Hepatocyte (in vitro differentiated cells): ENCODE data around the gene PLEKHA6. TPM values are rescaled to one million over a fixed set of nuclear protein-coding genes. Genes with fewer than 3 reads are reported as not detected.
A peak's percentile ranks its signal among the peaks of the same experiment; 100 is the strongest.

ENCODE experiments used
- DNase-seq: peaks from one replicate; pipeline ENCODE4 v3.0.0-alpha.2; 2016; ENCODE audit warnings: low spot score
- H2AFZ ChIP-seq: fragments of 200-600 bp; sonication (generic); 2 replicates; pipeline ENCODE4 v1.6.0; 2016; ENCODE audit warnings: antibody characterized with exemption, mild to moderate bottlenecking
- H3K27ac ChIP-seq: fragments of 200-600 bp; sonication (generic); 2 replicates; pipeline ENCODE4 v1.5.1; 2016; ENCODE audit warnings: mild to moderate bottlenecking
- H3K27me3 ChIP-seq: fragments of 200-600 bp; sonication (generic); 2 replicates; pipeline ENCODE4 v1.6.1; 2016
- H3K36me3 ChIP-seq: fragments of 200-600 bp; sonication (generic); replicated peaks from 2 replicates; pipeline ENCODE4 v1.5.1; 2016; ENCODE audit warnings: low read depth; ENCODE audit not compliant: insufficient read depth
- H3K4me1 ChIP-seq: fragments of 200-600 bp; sonication (generic); 2 replicates; pipeline ENCODE4 v1.5.1; 2016; ENCODE audit warnings: mild to moderate bottlenecking, moderate library complexity; ENCODE audit not compliant: insufficient read depth
- H3K4me2 ChIP-seq: fragments of 200-600 bp; sonication (generic); 2 replicates; pipeline ENCODE4 v1.6.0; 2016
- H3K4me3 ChIP-seq: fragments of 200-600 bp; sonication (generic); 2 replicates; pipeline ENCODE4 v1.5.1; 2016; ENCODE audit warnings: mild to moderate bottlenecking
- H3K79me2 ChIP-seq: fragments of 200-600 bp; sonication (generic); 2 replicates; pipeline ENCODE4 v1.6.0; 2017; ENCODE audit warnings: mild to moderate bottlenecking
- H3K9me2 ChIP-seq: fragments of 200-600 bp; sonication (generic); replicated peaks from 2 replicates; pipeline ENCODE4 v1.6.0; 2017; ENCODE audit warnings: mild to moderate bottlenecking; ENCODE audit not compliant: insufficient read depth
- H3K9me3 ChIP-seq: fragments of 200-600 bp; sonication (generic); 2 replicates; pipeline ENCODE4 v1.5.1; 2016; ENCODE audit warnings: low read depth, mild to moderate bottlenecking
- H4K20me1 ChIP-seq: fragments of 200-600 bp; sonication (generic); 2 replicates; pipeline ENCODE4 v1.6.0; 2016; ENCODE audit warnings: mild to moderate bottlenecking; ENCODE audit not compliant: insufficient read depth, poor library complexity, severe bottlenecking
- EZH2 ChIP-seq: fragments of 200-600 bp; sonication (generic); IDR thresholded peaks from 2 replicates; pipeline ENCODE4 v1.6.1; 2016; ENCODE audit warnings: antibody characterized with exemption, mild to moderate bottlenecking, borderline replicate concordance
- EZH2phosphoT487 ChIP-seq: fragments of 200-600 bp; sonication (generic); IDR thresholded peaks from one replicate; pipeline ENCODE4 v1.6.1; 2018; ENCODE audit warnings: antibody characterized with exemption, mild to moderate bottlenecking, low read depth, moderate library complexity; ENCODE audit not compliant: unreplicated experiment, severe bottlenecking
- WGBS: methylation state at CpG from one replicate; pipeline ENCODE4 v1.1.6; 2016; ENCODE audit warnings: low lambda C conversion rate; ENCODE audit errors: missing lambda C conversion rate; 5-methylcytosine and 5-hydroxymethylcytosine counted together
- polyA plus RNA-seq: library from polyadenylated mRNA; unstranded; fragments of >200 nt; fragmentation: Nextera tagmentation; extraction: Ambion mirVana; gene quantifications from 2 replicates; pipeline ENCODE4 v1.2.1, GENCODE V29; 2016
- total RNA-seq: library from RNA; depleted of rRNA; stranded (reverse); fragments of >200 nt; gene quantifications from 2 replicates; pipeline ENCODE4 v1.2.3, GENCODE V29; 2014
- TF ChIP-seq, protein P1 (sequence below): fragments of 200-600 bp; sonication (generic); IDR thresholded peaks from 2 replicates; pipeline ENCODE4 v1.5.1; 2016; ENCODE audit warnings: antibody characterized with exemption, mild to moderate bottlenecking; ENCODE audit not compliant: poor library complexity

Gene PLEKHA6
- total and polyA plus RNA-seq, 2 experiments from 2014 or later = 14.3 to 31.5 TPM

DNA sequence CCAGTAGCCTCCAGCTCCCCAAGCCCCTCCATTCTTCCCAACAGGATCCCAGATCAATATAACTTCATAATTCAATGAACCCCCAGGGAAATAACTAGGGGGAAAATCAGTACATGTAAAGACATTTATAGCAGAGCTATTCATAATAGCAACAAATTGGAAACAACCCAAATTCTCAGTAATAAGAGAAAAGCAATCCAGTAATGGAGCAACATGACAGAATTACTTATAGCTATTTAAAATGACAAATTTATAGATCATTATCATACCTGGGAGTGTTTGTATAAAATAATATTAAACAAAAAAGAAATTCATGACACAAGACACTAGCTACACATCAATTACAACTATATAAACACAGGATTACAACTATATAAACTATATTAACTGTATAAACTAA is 20.2 kb downstream of the PLEKHA6 start:
- Histone ChIP-seq H3K27ac (no peak overlapping the region), H3K79me2 (peaks cover 67% of the 10 kb centered on the region), H3K27me3 (no peaks in the 10 kb centered on the region), H2AFZ (no peak overlapping the region), H3K36me3 (no peaks in the 10 kb centered on the region), H3K4me3 (no peak overlapping the region), H4K20me1 (no peaks in the 10 kb centered on the region), H3K4me2 (peak overlapping the region; percentile 22), H3K4me1 (peaks cover 40% of the 10 kb centered on the region), H3K9me3 (no peaks in the 10 kb centered on the region), H3K9me2 (no peaks in the 10 kb centered on the region)
- TF ChIP-seq EZH2phosphoT487 = no peak
- TF ChIP-seq, protein P1, sequence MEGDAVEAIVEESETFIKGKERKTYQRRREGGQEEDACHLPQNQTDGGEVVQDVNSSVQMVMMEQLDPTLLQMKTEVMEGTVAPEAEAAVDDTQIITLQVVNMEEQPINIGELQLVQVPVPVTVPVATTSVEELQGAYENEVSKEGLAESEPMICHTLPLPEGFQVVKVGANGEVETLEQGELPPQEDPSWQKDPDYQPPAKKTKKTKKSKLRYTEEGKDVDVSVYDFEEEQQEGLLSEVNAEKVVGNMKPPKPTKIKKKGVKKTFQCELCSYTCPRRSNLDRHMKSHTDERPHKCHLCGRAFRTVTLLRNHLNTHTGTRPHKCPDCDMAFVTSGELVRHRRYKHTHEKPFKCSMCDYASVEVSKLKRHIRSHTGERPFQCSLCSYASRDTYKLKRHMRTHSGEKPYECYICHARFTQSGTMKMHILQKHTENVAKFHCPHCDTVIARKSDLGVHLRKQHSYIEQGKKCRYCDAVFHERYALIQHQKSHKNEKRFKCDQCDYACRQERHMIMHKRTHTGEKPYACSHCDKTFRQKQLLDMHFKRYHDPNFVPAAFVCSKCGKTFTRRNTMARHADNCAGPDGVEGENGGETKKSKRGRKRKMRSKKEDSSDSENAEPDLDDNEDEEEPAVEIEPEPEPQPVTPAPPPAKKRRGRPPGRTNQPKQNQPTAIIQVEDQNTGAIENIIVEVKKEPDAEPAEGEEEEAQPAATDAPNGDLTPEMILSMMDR = no peak
- TF ChIP-seq EZH2 = no peak
- DNase-seq = no peak

DNA sequence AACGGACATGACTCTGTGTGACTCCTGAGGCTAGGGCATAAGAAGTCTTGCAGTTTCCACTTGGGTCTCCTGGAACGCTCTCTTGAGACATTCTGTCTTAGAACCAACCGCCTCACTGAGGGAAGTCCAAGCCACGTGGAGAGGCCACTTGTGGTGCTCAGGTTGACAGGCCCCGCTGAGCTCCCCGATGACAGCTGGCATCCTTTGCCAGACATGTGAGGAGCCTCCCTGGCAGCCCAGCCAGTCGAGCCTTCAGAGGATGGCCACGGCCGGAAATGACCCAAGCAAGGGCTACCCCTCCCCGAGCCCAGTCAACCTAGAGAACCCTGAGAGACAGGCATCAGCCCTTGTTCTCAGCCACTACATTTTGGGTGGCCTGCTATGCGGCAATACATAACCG is 20.7 kb downstream of the PLEKHA6 start:
- Histone ChIP-seq H3K27me3 (no peaks in the 10 kb centered on the region), H3K4me3 (no peak overlapping the region), H3K27ac (peak overlapping the region; percentile 31), H2AFZ (no peak overlapping the region), H3K4me2 (no peak overlapping the region), H3K4me1 (peaks cover 40% of the 10 kb centered on the region), H3K9me3 (no peaks in the 10 kb centered on the region), H4K20me1 (no peaks in the 10 kb centered on the region), H3K9me2 (no peaks in the 10 kb centered on the region), H3K36me3 (no peaks in the 10 kb centered on the region), H3K79me2 (peaks cover 68% of the 10 kb centered on the region)
- TF ChIP-seq EZH2phosphoT487 = no peak
- no peak for TF ChIP-seq EZH2
- TF ChIP-seq, protein P1 = no peak
- WGBS = 95% methylated on average over 12 of the region's 12 CpGs
- DNase-seq = no peak

DNA sequence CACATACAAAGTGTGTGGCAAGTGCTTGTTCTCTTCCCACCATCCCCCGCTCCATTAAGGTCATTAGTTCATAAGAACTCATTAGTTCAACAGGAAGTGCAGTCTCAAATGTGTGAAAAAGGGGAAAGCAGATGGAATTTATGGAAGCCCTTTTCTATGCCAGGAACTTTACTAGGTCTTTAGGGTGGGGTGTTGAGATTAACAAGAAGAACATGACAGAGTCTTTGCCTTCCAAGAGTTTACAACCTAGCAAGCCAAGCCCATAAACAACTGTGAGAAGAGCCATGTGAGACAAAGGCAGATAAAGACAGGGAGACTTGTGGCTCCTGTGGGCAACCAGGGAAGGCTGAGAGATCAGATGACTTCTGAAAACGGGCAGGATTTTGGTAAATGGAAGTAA is 21.4 kb downstream of the PLEKHA6 start:
- no peaks in the 10 kb centered on the region for H3K9me2 ChIP-seq
- no peaks in the 10 kb centered on the region for H3K9me3 ChIP-seq
- no peak for DNase-seq
- no peaks in the 10 kb centered on the region for H3K27me3 ChIP-seq
- H3K4me1 ChIP-seq = peaks cover 42% of the 10 kb centered on the region
- no peak overlapping the region for H3K4me2 ChIP-seq
- TF ChIP-seq, protein P1 = no peak
- H4K20me1 ChIP-seq = no peaks in the 10 kb centered on the region
- H3K79me2 ChIP-seq = peaks cover 64% of the 10 kb centered on the region
- H3K36me3 ChIP-seq = no peaks in the 10 kb centered on the region
- WGBS = 61% methylated on average over 2 of the region's 2 CpGs
- H3K4me3 ChIP-seq = no peak overlapping the region
- H3K27ac ChIP-seq = peak overlapping the region; percentile 31
- H2AFZ ChIP-seq = no peak overlapping the region

DNA sequence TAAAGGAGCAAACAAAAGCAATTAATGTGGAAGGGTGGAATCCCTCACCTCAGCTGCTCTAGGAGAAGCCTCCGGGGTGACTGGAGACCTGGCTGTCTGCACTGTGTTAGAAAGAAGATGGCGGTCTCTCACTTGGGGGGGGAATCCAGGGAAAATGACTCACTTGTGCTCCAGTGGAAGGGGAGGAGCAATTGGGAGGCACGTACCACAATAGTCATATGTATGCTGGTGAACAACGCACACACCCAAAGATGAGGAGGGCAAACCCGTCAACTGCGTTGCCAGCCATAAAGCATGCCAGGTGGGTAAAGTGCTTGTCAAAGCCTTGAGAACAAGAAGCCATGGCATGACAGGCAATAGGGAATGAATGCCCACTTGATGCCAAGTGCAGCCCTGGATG is 22.1 kb downstream of the PLEKHA6 start:
- Histone ChIP-seq H3K36me3 (no peaks in the 10 kb centered on the region), H3K4me3 (no peak overlapping the region), H3K9me2 (no peaks in the 10 kb centered on the region), H3K4me2 (no peak overlapping the region), H3K9me3 (no peaks in the 10 kb centered on the region), H2AFZ (no peak overlapping the region), H3K27me3 (no peaks in the 10 kb centered on the region), H3K79me2 (peaks cover 59% of the 10 kb centered on the region), H4K20me1 (no peaks in the 10 kb centered on the region), H3K4me1 (peaks cover 49% of the 10 kb centered on the region), H3K27ac (no peak overlapping the region)
- TF ChIP-seq, protein P1 = no peak
- no peak for TF ChIP-seq EZH2
- no peak for TF ChIP-seq EZH2phosphoT487
- no peak for DNase-seq
- WGBS = 97% methylated on average over 6 of the region's 6 CpGs
